Stimulated activated CD4-positive, alpha-beta T cell treated with anti-CD3 and anti-CD28 coated beads, Interleukin-15, amount 100 ng/mL, for 1 hour (primary cell): Measurements from ENCODE around the gene AKNA.

Experiments
- DNase-seq, 2 donors: peaks; one replicate each; pipeline ENCODE4 v3.0.0-alpha.2; 2020; ENCODE audit warnings: low read depth in 1 of 2, low spot score in 1 of 2

AKNA gene

GRCh38 chr9:114363424-114363823, 24.4 kb downstream of the AKNA start:
- DNase-seq, result no peak

- DNase-seq, result no peak
Observed at GRCh38 chr9:114362394-114362793, 25.4 kb downstream of the AKNA start.

- no peak for DNase-seq
Observed at GRCh38 chr9:114361542-114361941, 26.2 kb downstream of the AKNA start.

- DNase-seq, result no peak
Observed at GRCh38 chr9:114359801-114360200, 28.0 kb downstream of the AKNA start.

GRCh38 chr9:114357911-114358328, 29.9 kb downstream of the AKNA start:
- no peak for DNase-seq

GRCh38 chr9:114357360-114357759, 30.4 kb downstream of the AKNA start:
- DNase-seq, result no peak

GRCh38 chr9:114356792-114357191, 31.0 kb downstream of the AKNA start:
- no peak for DNase-seq

GRCh38 chr9:114355821-114356220, 32.0 kb downstream of the AKNA start:
- no peak for DNase-seq

- no peak for DNase-seq
Observed at GRCh38 chr9:114351932-114352331, 35.9 kb downstream of the AKNA start.

- DNase-seq, result no peak
Observed at GRCh38 chr9:114350636-114351401, 37.0 kb downstream of the AKNA start.

GRCh38 chr9:114349713-114350480, 37.9 kb downstream of the AKNA start:
- no peak for DNase-seq

GRCh38 chr9:114348906-114349482, 38.8 kb downstream of the AKNA start:
- DNase-seq, result peak in 1 of 2 donors; percentile 75

- no peak for DNase-seq
Observed at GRCh38 chr9:114348261-114348905, 39.4 kb downstream of the AKNA start.

- no peak for DNase-seq
Observed at GRCh38 chr9:114347675-114348074, 40.1 kb downstream of the AKNA start.

- DNase-seq, result no peak
Observed at GRCh38 chr9:114346146-114346545, 41.6 kb downstream of the AKNA start.

GRCh38 chr9:114345493-114346065, 42.2 kb downstream of the AKNA start:
- DNase-seq, result no peak

GRCh38 chr9:114344692-114345091, 43.1 kb downstream of the AKNA start:
- no peak for DNase-seq

- no peak for DNase-seq
Observed at GRCh38 chr9:114344188-114344566, 43.6 kb downstream of the AKNA start.

- DNase-seq, result no peak
Observed at GRCh38 chr9:114343471-114344187, 44.2 kb downstream of the AKNA start.

- no peak for DNase-seq
Observed at GRCh38 chr9:114342755-114343440, 44.9 kb downstream of the AKNA start.
